GM12801 (cell line): ENCODE data around the gene FRAT2.

ENCODE experiments used
- CTCF ChIP-seq: IDR thresholded peaks from one replicate; pipeline ENCODE4 v1.5.1; 2011; ENCODE audit warnings: control low read depth; ENCODE audit not compliant: insufficient read length; ENCODE audit errors: extremely low read depth

FRAT2 gene

GRCh38 chr10:97329766-97330165, 4.8 kb downstream of the FRAT2 start:
- no peak for TF ChIP-seq CTCF

- no peak for TF ChIP-seq CTCF
Measured at GRCh38 chr10:97328646-97329453, 5.7 kb downstream of the FRAT2 start.

GRCh38 chr10:97327348-97328294, 6.9 kb downstream of the FRAT2 start:
- TF ChIP-seq CTCF: no peak

GRCh38 chr10:97325754-97326153, 8.8 kb downstream of the FRAT2 start:
- no peak for TF ChIP-seq CTCF

- no peak for TF ChIP-seq CTCF
Measured at GRCh38 chr10:97323501-97323900, 11.0 kb downstream of the FRAT2 start.

- TF ChIP-seq CTCF: no peak
Measured at GRCh38 chr10:97321804-97322190, 12.7 kb downstream of the FRAT2 start.

- TF ChIP-seq CTCF: no peak
Measured at GRCh38 chr10:97321032-97321803, 13.3 kb downstream of the FRAT2 start.
